Tibial nerve (tissue), 4 donors: Measurements from ENCODE around the gene TDRD9. TPM values are rescaled to one million over a fixed set of nuclear protein-coding genes. Genes with fewer than 3 reads are reported as not detected.

Experiments used
- DNase-seq, 2 donors: peaks; one replicate each; pipeline ENCODE4 v3.0.0-alpha.2; 2019; ENCODE audit warnings: low spot score in 2 of 2
- H3K27ac ChIP-seq, 4 donors: fragments of 200-600 bp; sonication (generic) in 3 of 4; one replicate each; pipeline ENCODE4 v1.5.1; 2017 to 2019; ENCODE audit warnings: mild to moderate bottlenecking in 1 of 4
- H3K27me3 ChIP-seq, 2 donors: fragments of 200-600 bp; sonication (generic) in 1 of 2; one replicate each; pipeline versions ENCODE4 v1.5.1 to v1.6.0; 2017 to 2019
- H3K36me3 ChIP-seq, 3 donors: fragments of 200-600 bp; sonication (generic); one replicate each; pipeline ENCODE4 v1.5.1; 2018 to 2019
- H3K4me1 ChIP-seq, 4 donors: fragments of 200-600 bp; sonication (generic) in 3 of 4; one replicate each; pipeline ENCODE4 v1.5.1; 2017 to 2019
- H3K4me3 ChIP-seq, 4 donors: fragments of 200-600 bp; sonication (generic) in 3 of 4; one replicate each; pipeline ENCODE4 v1.5.1; 2017 to 2019; ENCODE audit warnings: mild to moderate bottlenecking in 1 of 4, moderate library complexity in 1 of 4
- H3K9me3 ChIP-seq, 4 donors: fragments of 200-600 bp; sonication (generic) in 3 of 4; one replicate each; pipeline ENCODE4 v1.5.1; 2017 to 2019
- EP300 ChIP-seq, 2 donors: sonication (generic); formaldehyde crosslinking; IDR thresholded peaks; one replicate each; pipeline ENCODE4 v1.6.1; 2017; ENCODE audit warnings: antibody characterized with exemption in 2 of 2, mild to moderate bottlenecking in 1 of 2
- POLR2A ChIP-seq, 2 donors: fragments of 450-650 bp; IDR thresholded peaks; one replicate each; pipeline ENCODE4 v1.6.1; 2017; ENCODE audit warnings: antibody characterized with exemption in 2 of 2, mild to moderate bottlenecking in 2 of 2, moderate library complexity in 2 of 2
- WGBS, 2 donors: methylation state at CpG; one replicate each; pipeline ENCODE4 v1.1.5; 2018; 5-methylcytosine and 5-hydroxymethylcytosine counted together
- small RNA-seq: library from RNA; depleted of rRNA; stranded (forward); fragments of <200 nt; gene quantifications from one replicate; pipeline ENCODE3, GENCODE V24; 2016
- total RNA-seq, 4 donors: library from RNA; depleted of rRNA; stranded (reverse); fragments of >200 nt; gene quantifications; one replicate each; pipeline ENCODE4 v1.1.0, GENCODE V29; 2016
- TF ChIP-seq, protein P1 (sequence below), 5 experiments: fragments of 200-600 bp in 3 of 5; fragments of 450-650 bp in 2 of 5; sonication (generic) in 3 of 5; IDR thresholded peaks; one replicate each; pipeline ENCODE4 v1.5.1; 2016 to 2019; ENCODE audit warnings: antibody characterized with exemption in 5 of 5, mild to moderate bottlenecking in 3 of 5, moderate library complexity in 2 of 5

Gene TDRD9
- total RNA-seq, 4 donors from 2014 or later = under 0.01 to 1.9 (median 1.4) TPM

DNA sequence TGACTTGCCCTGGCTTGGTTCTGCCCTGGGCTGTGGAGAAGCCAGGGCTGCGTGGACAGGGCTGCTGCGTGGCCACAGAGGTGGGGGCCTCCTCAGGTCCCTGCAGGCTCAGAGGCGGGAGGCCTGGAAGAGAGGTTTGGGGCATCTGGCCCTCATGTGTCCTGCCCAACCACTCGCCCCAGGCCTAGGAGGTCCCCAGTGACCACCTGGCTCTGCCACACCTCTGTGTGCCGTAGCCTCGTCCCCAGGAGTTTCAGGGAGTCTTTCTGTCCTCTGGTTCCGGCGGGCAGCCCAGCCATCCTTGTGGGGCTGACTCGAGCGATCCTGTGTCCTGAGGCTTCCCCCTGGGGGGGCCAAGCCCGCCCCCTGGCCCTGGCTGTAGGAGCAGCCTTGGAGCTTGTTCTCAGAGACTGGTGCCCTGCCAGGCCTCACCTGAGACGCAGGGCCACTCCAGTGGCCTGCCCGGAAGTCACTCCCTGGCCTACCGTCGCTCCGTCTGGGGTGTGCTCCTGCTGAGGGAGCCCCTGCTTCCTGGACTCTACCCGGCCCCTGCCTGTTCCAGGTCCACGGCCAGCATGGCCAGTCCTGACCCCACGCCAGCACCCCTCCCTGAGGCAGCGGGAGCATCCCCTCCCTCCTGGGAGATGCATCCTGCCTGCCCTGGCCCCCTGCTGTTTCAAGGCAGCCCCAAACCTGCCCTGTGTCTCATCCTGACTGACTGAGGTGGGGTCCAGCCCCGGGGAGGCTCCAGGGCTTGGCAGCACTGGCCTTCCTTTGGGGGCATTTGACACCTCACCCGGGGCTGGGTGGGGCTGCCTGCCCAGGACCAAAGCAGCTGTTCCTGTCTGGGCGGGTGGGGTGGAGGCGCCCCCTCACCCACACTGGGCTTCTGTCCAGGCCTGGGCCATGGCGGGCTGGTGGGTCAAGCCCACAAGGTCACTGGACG is 171.1 kb downstream of the TDRD9 start:
- Histone ChIP-seq H3K36me3 (no peaks in the 10 kb centered on the region), H3K9me3 (no peaks in the 10 kb centered on the region), H3K4me3 (no peak overlapping the region), H3K4me1 (peaks cover 0 to 6% (median 0%) of the 10 kb centered on the region in 4 donors), H3K27me3 (peaks cover 0 to 9% of the 10 kb centered on the region in 2 donors), H3K27ac (no peak overlapping the region)
- WGBS, 2 donors = 58 to 63% methylated on average over 15 to 18 of the region's 26 CpGs
- no peak for DNase-seq
- TF ChIP-seq POLR2A (IDR thresholded peaks at IDR 0.05) = no peak
- TF ChIP-seq, protein P1, sequence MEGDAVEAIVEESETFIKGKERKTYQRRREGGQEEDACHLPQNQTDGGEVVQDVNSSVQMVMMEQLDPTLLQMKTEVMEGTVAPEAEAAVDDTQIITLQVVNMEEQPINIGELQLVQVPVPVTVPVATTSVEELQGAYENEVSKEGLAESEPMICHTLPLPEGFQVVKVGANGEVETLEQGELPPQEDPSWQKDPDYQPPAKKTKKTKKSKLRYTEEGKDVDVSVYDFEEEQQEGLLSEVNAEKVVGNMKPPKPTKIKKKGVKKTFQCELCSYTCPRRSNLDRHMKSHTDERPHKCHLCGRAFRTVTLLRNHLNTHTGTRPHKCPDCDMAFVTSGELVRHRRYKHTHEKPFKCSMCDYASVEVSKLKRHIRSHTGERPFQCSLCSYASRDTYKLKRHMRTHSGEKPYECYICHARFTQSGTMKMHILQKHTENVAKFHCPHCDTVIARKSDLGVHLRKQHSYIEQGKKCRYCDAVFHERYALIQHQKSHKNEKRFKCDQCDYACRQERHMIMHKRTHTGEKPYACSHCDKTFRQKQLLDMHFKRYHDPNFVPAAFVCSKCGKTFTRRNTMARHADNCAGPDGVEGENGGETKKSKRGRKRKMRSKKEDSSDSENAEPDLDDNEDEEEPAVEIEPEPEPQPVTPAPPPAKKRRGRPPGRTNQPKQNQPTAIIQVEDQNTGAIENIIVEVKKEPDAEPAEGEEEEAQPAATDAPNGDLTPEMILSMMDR (IDR thresholded peaks at IDR 0.05) = no peak
- TF ChIP-seq EP300 (IDR thresholded peaks at IDR 0.05) = no peak

DNA sequence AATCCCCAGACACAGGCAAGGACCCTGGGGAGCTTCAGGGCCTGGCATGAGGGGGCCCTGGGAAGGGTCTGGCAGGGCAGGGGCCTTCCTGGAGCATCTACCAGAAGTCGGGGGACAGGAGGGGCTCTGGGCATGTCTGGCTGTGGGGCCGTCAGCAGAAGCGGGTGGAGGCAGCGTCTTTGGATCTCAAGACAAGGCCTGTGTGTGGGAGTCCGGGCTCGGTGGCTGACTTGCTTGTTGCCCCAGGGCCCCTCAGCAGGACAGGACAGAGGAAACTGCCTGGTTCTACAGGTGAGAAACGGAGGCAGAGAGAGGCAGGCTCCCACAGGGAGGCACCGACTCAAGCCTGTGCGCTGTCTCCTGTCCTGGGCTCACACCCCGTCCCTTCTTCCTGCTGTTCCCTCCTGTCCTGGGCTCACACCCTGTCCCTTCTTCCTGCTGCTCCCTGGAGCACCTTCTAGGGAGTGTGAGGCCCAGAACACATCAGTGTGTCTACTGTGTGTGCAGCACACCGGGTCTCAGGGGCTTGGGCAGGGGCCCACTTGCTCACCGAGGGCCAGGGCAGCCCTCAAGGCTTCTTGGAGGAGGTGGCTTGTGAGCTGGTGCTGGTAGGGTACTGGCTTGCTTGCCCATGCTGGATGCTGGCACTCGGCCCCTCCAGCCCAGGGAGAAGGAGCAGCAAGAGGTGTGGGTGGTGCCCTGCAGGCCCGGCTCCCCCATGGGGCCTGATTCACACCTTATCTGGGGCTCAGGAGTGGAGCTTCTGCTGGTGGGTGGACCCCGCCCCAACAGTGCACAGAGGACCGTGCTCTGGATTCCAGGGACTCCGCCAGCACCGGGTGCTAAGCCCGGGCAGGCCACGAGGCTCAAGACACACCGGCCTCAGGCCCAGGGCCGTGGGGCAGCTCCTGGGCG is 172.2 kb downstream of the TDRD9 start:
- 82 to 83% methylated on average over 19 of the region's 23 CpGs for WGBS, 2 donors
- Histone ChIP-seq H3K36me3 (no peaks in the 10 kb centered on the region), H3K9me3 (no peaks in the 10 kb centered on the region), H3K27me3 (peaks cover 0 to 5% of the 10 kb centered on the region in 2 donors), H3K27ac (no peak overlapping the region), H3K4me3 (no peak overlapping the region), H3K4me1 (no peaks in the 10 kb centered on the region)
- TF ChIP-seq EP300 (IDR thresholded peaks at IDR 0.05) (no peak), POLR2A (IDR thresholded peaks at IDR 0.05) (no peak)
- TF ChIP-seq, protein P1 (IDR thresholded peaks at IDR 0.05) = no peak
- no peak for DNase-seq

DNA sequence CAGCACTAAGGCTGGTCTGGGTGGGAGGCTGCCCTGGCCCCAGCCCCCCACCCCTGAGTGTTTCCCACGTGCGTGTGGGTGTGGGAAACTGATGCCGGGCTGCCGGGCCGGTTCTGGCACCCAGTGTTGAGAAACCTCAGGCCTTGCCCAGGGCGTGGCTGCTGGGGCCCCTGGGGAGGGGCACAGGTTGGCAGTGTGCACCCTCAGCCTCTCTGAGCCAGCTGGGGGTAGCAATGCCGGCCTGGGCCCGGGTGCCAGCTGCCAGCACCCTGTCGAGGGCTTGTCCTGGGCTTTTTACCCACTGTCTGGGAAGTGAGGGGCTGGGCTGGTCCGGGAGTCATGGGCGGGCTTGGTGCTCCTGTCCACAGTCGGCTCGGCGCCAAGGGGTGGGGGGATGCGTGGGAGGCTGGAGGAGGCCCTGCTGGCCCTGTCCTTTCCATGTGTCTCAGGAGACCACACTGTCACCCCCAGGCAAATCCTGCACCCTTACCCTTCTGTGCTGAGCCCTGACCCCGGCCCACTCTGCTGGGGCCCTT is 172.9 kb downstream of the TDRD9 start:
- H3K9me3 ChIP-seq = no peaks in the 10 kb centered on the region
- TF ChIP-seq POLR2A (IDR thresholded peaks at IDR 0.05) = no peak
- H3K27me3 ChIP-seq = peaks cover 0 to 5% of the 10 kb centered on the region in 2 donors
- H3K27ac ChIP-seq = no peak overlapping the region
- no peaks in the 10 kb centered on the region for H3K4me1 ChIP-seq
- DNase-seq = no peak
- H3K36me3 ChIP-seq = no peaks in the 10 kb centered on the region
- H3K4me3 ChIP-seq = no peak overlapping the region
- 73 to 83% methylated on average over 9 to 11 of the region's 16 CpGs for WGBS, 2 donors

GRCh38 chr14:104101651-104102281 is 173.5 kb downstream of the TDRD9 start:
- no peaks in the 10 kb centered on the region for H3K9me3 ChIP-seq
- no peak for DNase-seq
- no peaks in the 10 kb centered on the region for H3K4me1 ChIP-seq
- H3K4me3 ChIP-seq = no peak overlapping the region
- WGBS, 2 donors = 79 to 83% methylated on average over 12 to 15 of the region's 16 CpGs
- no peaks in the 10 kb centered on the region for H3K36me3 ChIP-seq
- H3K27me3 ChIP-seq = peaks cover 0 to 5% of the 10 kb centered on the region in 2 donors
- no peak overlapping the region for H3K27ac ChIP-seq
- no peak for TF ChIP-seq POLR2A (IDR thresholded peaks at IDR 0.05)
- TF ChIP-seq, protein P1 (IDR thresholded peaks at IDR 0.05) = no peak

Small RNA genes within 50 kb of the gene (small RNA-seq; reads per million reads assigned to genes)
- 0.38 reads per million for gene RN7SL634P

Other genes with a start within 250 kb of the TDRD9 start
- gene XRCC3, start 213.0 kb upstream of the TDRD9 start, total RNA-seq = 10 to 100 TPM in 1 of 4 donors, 1 to 10 TPM in 3; 4.0 to 10.7 (median 6.2) TPM
- 100 to 1,000 TPM; 151 to 308 (median 224) TPM for gene ZFYVE21, start 212.6 kb upstream of the TDRD9 start, total RNA-seq
- 10 to 100 TPM; 10.7 to 48.3 (median 23.3) TPM for gene PPP1R13B, start 80.9 kb upstream of the TDRD9 start, total RNA-seq
- not detected for gene RD3L, start 14.1 kb downstream of the TDRD9 start, total RNA-seq
- 1 to 10 TPM; 2.4 to 8.7 (median 2.7) TPM for gene ASPG, start 157.2 kb downstream of the TDRD9 start, total RNA-seq
- 1 to 10 TPM; 2.6 to 4.2 (median 3.3) TPM for gene KIF26A, start 210.1 kb downstream of the TDRD9 start, total RNA-seq